ENCODE measurements around the gene MCRS1.
"Not testable (repeated sequence)": the region's sequence is repeated elsewhere in the genome, so short reads cannot be mapped to it uniquely, and the experiment has no call there.

Gene MCRS1

DNA sequence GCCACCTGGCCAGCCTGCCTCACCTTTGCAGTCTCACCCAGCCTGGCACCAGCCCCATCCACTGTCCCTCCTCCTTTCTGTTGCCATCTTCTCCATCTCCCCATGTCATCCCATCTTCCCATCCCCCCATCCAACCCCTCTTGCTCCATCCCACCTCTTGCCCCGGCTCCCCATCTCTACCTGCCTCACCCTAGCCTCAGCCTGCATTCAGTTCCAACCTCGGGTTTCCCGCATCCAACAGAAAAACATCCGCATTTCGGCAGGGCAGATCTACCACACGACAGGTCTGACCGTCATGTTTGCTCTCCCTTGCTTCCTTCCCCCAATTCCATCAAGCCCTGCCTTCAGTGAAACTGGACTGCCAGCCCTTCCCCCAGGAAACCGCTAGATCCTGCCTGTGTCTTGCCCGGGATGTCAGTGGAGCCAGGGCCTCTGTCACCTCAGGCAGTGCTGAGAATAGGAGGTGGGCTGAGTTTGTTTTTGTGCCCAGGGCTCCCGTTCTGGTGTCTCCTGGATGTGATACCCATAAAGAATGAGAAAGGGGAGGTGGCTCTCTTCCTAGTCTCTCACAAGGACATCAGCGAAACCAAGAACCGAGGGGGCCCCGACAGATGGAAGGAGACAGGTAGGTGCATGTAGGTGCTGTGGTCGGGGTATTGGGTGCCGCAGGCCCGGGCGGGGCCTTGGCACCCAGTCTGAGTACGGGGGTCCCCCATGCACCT lies 26.6 kb downstream of the MCRS1 start:
- DNase-seq (ENCODE audit: low spot score), result no peak

DNA sequence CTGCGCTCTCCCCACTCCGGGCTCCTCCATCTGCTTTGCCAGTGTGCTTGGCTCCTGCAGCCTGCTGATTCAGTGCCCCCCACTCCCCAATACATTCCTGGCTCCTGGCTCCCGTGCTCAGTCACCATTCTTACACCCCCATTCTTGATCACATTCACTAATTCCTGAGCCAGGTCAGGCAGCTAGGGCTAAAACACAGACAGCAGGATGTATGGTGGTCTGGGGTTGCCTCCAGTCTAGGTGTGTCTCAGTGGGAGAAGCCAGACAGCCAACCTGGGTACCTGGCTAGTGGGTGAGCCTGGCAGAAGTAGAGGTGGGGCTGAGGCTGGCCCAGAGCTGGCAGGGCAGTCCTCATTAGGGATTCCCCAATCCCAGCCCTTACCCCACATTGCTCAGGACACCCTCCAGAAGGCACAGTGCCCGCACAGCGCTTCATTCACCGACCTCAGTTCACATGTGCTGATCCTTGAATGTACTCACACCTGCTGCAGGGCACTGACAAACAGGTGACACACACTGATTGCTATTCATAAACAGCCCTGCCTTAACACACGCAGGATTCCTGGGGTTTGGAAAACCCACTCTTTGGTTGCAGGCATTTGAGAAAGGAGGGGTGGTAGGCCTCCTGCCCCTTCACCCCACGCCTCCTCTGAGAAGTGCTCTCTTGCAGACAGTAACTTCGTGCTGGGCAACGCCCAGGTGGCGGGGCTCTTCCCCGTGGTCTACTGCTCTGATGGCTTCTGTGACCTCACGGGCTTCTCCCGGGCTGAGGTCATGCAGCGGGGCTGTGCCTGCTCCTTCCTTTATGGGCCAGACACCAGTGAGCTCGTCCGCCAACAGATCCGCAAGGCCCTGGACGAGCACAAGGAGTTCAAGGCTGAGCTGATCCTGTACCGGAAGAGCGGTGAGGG lies 27.5 kb downstream of the MCRS1 start:
- no peak for DNase-seq (ENCODE audit: low spot score)

DNA sequence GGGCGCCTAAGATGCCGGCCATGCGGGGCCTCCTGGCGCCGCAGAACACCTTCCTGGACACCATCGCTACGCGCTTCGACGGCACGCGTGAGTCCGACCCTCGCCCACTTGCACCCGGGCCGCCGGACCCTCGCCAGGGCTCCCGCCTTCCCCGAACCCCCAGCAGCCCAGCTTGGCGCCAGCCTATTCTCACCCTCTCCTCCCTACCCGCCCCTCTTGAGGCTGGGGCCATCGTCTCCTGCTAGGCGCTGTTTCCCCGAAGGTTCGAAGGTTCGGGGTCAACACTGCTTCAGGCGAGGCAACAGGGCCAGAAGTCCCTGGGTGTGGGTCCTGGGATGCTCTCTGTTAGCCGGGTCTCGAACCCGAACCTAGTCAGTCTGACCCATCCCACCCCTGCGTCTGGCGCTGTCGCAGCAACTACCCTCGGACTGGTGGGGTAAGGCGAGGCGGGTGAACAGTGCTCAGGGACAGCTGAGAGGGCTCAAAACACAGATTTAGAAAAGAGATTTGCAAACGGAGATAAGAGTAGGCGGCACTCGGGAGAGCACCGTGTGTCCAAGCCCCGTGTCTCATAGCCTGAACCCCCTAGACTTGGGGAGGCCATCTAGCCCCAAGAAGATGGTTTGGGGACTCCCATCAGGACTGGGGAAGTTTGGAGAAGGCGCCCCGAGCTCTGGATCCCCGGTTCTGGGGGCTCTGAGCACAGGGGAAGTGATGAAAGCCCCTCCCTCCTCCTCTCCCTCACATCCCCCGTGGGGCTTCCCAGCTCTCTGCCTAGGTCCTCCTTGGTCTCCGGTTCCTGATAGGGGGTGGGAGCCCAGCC lies 28.3 kb downstream of the MCRS1 start:
- no peak for DNase-seq (ENCODE audit: low spot score)

DNA sequence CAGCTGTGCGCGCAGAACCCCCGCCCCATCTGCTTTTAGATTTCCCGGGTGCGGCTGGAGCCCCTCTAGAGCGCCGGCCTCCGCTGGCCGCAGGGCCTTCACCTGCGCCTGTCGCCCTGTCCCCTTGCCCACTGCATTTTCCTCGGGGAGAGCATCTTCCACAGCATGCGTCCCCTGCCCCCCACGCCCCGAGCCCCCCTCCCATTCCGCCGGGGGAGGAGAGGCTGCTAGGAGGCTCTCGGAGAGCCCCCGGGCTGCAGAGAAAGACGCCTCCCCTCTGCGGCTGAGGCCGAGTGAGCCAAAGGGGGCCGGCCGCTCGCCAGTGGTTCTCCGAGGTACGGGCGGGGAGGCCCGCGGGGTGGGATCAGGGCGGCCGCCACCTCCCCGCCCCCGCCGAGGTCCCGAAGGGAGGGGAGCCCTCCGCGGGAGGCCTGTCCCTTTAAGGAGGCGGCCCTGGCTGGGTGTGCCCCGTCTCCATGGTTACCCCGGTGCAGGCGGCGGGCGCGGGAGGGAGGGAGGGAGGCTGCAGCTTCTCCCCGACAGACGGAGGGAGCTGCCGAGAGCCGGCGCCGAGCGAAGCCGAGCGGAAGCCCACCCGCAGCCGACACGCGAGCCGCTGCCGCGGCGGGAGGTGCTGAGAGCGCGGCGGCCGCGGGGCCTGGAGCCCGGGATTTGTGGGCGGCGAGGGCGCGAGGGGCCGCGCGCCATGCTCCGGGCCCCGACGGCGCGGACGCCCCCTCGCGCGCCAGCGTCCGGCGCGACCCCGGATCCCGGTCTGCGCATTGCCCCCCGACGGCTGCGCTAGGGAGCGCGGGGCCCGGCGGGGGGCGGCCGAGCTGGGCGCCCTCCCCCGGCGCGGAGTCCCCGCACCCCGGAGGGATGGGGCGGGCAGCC lies 29.2 kb downstream of the MCRS1 start, which contains the start of gene KCNH3:
Gene KCNH3, plus strand, starts transcription at position 521 of the 894 bp plus-strand sequence. CDS start 387 bp downstream, outside the sequence.
- peak; percentile 93 for DNase-seq (ENCODE audit: low spot score)

DNA sequence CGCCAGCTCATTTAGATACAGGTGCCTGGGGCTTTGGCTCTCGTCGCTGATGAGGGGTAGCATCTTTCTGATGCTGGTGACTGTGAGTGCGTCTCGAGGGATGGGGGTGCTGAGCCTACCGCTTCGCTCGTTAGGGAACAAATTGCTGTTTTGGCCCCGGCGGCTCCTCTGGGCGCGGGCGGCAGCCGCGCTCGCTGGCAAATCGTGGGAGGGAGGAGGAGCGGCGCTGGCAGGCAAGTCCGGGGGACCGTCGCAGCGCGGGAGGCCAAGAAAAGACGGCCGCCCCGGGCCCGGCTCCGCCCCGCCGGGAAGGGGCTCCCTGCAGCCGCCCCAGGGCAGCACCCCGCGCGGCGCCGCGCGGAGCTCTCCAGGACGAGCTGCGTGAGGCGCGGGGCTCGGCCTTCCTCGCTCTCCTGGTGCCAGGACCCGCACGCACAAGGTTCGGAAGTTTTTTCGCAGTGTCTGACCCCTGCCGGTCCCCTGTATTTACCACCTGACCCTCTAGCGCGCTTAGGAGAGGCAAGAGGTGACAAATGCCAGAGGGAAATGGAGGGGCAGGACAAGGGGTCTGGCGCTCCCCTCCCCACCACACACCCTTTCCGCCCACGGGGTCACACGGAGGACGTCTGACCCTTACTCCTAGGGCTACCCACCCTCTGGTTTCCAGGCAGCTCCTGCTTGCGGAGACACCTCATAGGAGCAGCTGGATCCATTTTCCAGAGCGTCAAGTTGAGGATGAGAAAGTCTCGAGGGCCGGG lies 30.0 kb downstream of the MCRS1 start:
- DNase-seq (ENCODE audit: low spot score), result no peak

DNA sequence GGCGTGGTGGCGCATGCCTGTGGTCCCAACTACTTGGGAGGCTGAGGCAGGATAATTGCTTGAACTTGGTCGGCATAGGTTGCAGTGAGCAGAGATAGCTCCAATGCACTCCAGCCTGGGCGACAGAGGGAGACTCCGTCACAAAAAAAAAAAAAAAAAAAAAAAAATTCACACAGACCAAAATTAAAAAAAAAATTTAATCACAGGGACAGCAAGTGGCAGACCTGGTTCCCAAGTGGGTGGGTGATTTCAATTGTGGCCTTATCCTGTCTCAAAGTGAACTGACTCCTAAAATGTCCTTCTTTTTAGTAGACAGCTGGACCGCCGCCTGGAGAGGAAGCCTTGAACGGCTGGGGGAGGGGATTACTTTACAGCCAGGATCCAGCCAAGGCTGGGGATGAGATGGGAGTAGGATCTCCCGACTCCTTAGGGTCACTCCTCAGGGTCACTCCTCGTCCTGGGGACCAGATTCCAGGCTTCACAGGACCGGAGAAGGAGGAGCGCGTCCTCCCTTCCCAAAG lies 30.7 kb downstream of the MCRS1 start:
- DNase-seq (ENCODE audit: low spot score), result no peak

DNA sequence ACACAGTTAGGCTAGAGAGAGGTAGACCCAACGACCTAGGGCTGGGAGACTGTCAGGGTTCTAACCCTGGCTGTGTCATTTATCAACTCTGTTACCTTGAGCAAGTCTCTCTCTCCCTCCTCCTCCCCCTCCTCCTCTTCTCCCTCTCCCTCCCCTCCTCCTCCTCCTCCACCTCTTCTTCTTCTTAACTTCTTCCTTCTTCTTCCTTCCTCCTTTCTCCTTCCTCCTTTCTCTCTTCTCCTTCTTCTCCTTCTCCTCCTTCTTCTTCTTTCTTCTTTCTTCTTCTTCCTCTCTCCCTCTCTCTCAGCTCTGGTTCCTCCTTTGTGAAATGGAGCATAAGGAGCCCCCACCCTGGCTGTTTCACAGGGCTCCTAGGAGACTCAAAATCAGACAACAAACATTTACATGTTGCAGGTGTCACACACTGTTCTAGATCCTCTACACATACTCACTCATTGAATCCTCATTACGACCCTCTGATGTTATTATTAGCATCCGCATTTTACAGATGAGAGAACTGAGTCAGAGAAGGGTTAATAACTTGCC lies 31.3 kb downstream of the MCRS1 start:
- no peak for DNase-seq (ENCODE audit: low spot score)

DNA sequence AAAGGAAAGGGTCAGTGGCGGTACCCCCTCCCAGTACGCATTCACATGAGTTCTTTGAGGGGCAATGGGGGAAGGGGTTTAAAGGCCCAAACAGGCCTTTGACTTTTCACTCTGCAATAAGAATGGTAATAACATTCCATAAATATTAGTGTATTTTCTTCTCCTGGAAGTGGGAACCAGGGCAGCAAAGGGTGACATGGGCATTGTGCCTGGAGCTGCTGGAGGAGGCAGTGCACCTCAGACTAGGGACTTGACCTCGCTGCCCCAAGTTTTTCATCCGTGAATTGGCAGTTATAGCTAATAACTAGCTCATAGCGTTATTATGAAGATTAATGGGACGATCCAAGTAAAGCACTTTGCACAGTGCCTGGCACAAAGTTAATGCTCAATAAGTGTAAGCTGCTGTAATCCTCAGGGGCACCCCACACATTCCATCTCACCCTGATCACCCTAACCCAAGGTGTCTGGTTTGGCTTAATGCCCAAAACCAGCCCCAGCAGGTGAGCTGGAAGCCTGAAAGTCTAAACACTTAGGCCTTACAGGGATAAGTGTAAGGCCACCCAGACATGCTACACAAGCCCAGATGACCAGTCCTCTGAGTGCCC lies 31.9 kb downstream of the MCRS1 start:
- no peak for DNase-seq (ENCODE audit: low spot score)

DNA sequence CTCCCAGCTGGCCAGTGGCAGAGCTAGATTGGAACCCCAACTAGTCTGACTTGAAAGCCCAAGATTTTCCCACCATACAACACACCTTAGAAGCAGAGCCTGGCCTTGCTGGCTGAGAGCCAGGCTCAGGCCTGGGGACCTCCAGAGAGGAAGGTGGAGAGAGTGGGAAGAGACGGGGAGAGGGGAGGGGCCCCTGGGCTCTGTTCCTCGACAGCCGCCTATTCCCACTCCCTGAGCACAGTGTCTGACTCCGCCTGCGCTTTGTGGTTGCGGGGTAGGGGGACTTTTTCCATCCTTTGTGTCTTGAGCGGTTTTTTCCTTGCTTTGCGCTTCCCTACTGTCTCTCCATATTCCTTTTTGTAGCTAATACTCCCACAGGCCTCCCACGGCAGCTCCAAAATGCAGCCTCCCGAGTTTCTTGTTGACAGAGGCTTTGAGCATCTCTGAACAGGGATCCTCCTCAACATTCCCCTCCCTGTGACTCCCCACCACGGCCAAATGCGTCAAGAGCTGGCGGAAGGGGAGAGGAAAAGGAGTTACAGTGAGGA lies 33.1 kb downstream of the MCRS1 start:
- no peak for DNase-seq (ENCODE audit: low spot score)

DNA sequence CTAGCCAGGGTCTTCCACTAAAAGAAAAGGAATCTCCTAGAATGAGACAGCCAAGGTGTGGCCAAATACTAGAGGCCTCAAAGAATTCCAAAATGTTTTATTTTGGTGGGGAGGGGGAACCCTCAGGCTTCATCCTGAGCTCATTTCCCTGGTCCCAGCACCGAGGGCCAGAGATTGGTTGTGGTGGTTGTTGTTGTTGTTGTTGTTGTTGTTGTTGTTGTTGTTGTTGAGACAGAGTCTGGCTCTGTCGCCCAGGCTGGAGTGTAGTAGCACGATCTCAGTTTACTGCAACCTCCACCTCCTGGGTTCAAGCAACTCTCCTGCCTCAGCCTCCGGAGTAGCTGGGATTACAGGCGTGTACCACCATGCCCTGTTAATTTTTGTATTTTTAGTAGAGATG lies 33.8 kb downstream of the MCRS1 start:
- DNase-seq (ENCODE audit: low spot score), result not testable (repeated sequence)

DNA sequence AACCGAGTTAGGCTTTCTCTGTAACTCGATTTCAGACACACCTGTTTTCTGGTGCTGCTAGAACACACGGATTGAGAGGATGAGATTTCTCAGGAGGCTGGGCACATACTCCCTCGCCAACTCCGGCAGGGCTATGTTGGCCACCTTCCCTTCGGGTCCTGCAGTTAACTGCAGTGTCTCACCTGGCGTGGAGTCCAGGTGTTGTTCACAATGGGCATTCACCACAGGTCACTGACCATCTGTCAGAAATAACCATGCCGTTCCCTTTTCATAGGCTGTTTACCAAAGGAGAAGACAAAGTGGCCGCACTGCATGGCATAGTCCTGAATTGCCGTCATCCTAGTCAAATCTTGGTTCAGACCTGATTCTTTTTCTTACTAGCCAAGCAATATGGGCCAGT lies 34.6 kb downstream of the MCRS1 start:
- DNase-seq (ENCODE audit: low spot score), result no peak

DNA sequence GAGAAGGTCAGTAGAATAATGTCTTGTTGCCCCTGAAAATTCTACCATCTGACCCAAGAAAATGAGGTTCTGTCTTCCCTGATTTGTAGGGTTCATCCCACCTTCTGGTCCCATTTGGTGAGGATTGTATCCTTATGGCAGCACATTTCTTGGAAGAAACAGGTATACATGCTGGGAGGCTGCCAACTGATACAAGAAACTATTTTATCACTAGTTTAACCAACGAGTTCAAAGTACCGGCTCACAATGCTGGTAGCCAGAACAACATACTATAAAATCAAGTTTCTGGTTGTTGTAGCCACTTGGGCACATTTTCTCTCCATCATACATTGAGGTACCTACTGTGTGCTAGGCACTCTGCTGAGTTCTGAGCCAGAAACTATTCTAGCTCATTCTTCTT lies 36.2 kb downstream of the MCRS1 start:
- DNase-seq (ENCODE audit: low spot score), result no peak

DNA sequence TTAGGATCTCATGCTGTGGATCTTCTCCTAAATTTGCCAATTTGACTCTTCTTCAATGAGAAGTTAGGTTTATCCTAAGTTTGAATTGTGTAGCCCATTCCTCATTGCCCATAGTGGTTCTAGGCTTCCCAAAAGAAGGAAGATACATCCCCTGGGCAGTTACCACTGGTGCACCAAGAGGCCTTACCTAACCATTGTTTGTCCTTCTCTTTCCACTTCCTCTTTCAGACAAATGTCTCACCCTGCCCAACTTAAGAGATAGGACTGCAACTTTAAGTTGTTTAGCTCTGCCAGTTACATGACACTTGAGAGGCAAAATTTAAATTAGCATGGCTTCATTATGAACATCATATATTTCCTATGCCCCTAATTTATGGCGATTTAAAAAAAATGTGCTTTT lies 38.5 kb downstream of the MCRS1 start:
- DNase-seq (ENCODE audit: low spot score), result no peak

DNA sequence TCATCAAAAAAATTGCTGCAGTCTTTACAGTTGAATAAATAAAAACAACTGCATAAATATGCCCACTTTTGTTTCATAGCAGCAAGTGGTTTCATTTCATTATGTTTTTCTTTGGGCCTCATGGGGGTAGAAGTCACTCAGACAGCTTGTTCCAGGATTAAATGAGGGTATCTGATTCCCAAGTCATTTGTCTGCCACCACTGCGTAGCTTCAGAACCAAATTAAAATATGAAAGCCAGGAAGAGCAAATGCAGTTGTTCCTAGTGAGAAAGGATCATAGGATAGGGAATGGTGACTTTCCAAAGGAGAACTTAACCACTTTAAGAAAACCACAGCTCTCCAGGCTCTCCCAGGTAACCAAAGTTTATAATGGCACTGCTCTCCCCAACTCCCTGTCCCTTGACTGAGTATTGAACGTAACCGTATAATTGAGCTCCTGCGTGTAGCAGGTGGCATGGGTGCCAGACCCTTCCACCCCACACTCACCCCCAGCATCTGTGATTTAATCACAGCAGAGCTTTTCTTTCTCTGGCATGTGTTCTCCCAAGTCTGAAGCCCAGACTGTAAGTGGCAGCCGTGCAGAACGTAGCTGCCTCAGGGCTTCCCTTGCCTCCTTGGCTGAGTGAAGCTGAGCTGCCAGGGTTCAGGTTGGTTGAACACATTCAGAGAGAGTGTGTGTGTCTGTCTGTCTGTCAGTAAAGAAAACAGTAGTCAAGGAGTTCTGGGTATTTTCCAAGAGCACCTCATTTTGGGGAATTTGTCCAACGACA lies 40.4 kb downstream of the MCRS1 start:
- no peak for DNase-seq (ENCODE audit: low spot score)

DNA sequence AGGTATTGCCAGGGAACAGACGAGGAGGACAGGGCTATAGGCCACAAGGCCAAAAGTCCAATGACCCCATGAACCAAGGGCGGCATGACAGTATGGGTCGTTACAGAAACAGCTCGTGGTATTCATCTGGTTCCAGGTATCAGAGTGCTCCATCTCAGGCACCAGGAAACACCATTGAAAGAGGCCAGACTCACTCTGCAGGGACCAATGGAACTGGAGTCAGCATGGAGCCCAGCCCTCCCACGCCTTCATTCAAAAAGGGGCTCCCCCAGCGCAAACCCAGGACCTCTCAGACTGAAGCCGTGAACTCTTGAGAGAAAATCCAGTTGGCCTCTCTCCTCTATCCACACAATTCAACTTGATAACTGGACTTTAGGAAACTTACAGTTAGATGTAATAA lies 42.0 kb downstream of the MCRS1 start:
- DNase-seq (ENCODE audit: low spot score), result no peak

DNA sequence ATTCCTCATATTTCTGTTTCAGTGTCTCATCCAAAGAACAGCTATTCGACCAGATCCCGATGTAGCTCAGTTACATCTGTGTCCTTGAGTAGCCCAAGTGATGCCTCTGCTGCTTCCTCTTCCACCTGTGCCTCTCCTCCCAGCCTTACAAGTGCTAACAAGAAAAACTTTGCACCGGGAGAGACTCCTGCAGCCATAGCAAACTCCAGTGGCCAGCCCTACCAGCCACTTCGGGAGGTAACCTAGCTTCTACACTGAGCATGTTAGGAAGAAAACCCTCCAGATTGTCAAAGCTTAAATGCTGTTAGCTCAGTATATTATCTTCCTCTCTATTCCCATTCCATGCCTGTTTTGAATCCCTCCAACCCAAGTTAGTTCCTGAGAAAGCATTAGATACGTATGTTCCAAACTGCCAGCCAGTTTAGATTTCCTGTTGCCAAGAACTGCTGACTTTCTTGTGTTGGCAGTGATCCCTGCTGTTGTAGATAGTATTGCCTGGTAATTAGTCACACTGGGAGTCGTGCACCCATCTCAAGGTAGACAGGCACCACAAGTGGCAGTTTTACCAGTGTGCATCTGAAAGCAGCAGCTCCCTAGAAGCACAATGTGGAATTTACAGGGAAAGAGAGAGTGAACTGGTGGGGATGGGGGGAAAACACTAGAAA lies 43.1 kb downstream of the MCRS1 start:
- DNase-seq (ENCODE audit: low spot score), result no peak

DNA sequence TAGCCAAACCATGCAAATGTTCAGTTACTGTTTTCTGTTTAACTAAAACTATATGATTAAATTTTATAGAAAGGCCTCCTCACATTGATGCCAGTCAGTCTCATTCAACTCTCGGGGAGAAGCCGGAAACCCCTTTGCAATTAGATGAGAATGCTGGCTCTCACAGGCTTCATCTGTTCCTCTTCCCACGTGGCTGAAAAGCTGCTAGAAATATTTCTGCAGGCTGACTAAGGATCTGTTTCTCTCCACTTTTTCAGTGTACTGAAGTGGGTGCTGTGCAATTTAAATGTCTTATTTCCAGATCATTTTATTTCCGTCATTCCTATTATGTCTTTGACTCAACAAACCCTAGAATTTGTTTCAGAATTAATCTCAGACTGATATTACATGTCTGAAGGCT lies 46.6 kb downstream of the MCRS1 start:
- no peak for DNase-seq (ENCODE audit: low spot score)

DNA sequence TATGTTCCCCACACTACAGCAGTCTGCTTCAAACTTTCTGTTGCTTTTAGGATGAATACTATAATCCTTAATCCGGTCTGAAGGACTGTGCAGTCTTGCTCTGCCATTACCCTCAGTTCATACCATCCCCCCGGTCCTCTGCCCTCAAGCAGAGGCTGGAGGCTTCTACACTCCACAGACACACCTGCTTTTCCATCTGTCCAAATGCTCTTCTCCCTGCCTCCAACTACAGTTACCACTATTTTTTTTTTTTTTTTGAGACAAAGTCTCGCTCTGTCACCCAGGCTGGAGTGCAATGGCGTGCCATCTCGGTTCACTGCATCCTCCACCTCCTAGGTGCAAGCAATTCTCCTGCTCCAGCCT lies 48.4 kb downstream of the MCRS1 start:
- DNase-seq (ENCODE audit: low spot score), result no peak
